HepG2 (cell line): ENCODE data around the gene ZNF8. TPM values are rescaled to one million over a fixed set of nuclear protein-coding genes. Genes with fewer than 3 reads are reported as not detected.

Experiments used
- HNRNPK ChIP-seq: fragments of 200-400 bp; formaldehyde crosslinking; IDR thresholded peaks from 2 replicates; pipeline ENCODE4 v1.6.1; 2018; ENCODE audit warnings: low read length, low read depth, moderate library complexity, mild to moderate bottlenecking; ENCODE audit not compliant: poor library complexity, severe bottlenecking
- HNRNPL ChIP-seq: fragments of 200-400 bp; formaldehyde crosslinking; IDR thresholded peaks from 2 replicates; pipeline ENCODE4 v1.6.1; 2017; ENCODE audit warnings: mild to moderate bottlenecking, low read depth, low read length
- IKZF4 ChIP-seq: sonication (generic); formaldehyde crosslinking; IDR thresholded peaks from 2 replicates; pipeline ENCODE4 v1.5.1; 2020; ENCODE audit warnings: borderline replicate concordance, mild to moderate bottlenecking, low read depth, missing genetic modification reagents; ENCODE audit errors: not compliant biosample characterization
- KAT7 ChIP-seq: IDR thresholded peaks from 2 replicates; pipeline ENCODE4 v1.6.1; 2018; ENCODE audit warnings: borderline replicate concordance, missing compliant biosample characterization
- MAZ ChIP-seq, 2 experiments: sonication (generic) in 1 of 2; formaldehyde crosslinking in 1 of 2; IDR thresholded peaks; 2 replicates each; pipeline versions ENCODE4 v1.5.0 to v1.6.1; 2012 to 2020; ENCODE audit warnings: low read depth in 2 of 2, mild to moderate bottlenecking in 2 of 2, borderline replicate concordance in 1 of 2, improper control_type of control experiment in 1 of 2, low read length in 1 of 2, missing genetic modification reagents in 1 of 2, moderate library complexity in 1 of 2
- MIXL1 ChIP-seq: IDR thresholded peaks from 2 replicates; pipeline ENCODE4 v1.6.1; 2016
- PCBP1 ChIP-seq: fragments of 200-400 bp; formaldehyde crosslinking; IDR thresholded peaks from 2 replicates; pipeline ENCODE4 v1.6.1; 2017; ENCODE audit warnings: mild to moderate bottlenecking, low read depth, low read length, borderline replicate concordance
- POLR2G ChIP-seq: fragments of 200-400 bp; formaldehyde crosslinking; IDR thresholded peaks from 2 replicates; pipeline ENCODE4 v1.6.1; 2018; ENCODE audit warnings: mild to moderate bottlenecking, low read depth, low read length, moderate library complexity
- SNAI1 ChIP-seq: sonication (generic); formaldehyde crosslinking; IDR thresholded peaks from 2 replicates; pipeline ENCODE4 v1.5.0; 2020; ENCODE audit warnings: mild to moderate bottlenecking, missing genetic modification reagents, borderline replicate concordance
- TARDBP ChIP-seq: sonication (generic); formaldehyde crosslinking; IDR thresholded peaks from 2 replicates; pipeline ENCODE4 v1.8.0; 2022; ENCODE audit warnings: mild to moderate bottlenecking, missing genetic modification reagents
- TCF7 ChIP-seq: sonication (generic); IDR thresholded peaks from 2 replicates; pipeline ENCODE4 v1.6.1; 2016; ENCODE audit warnings: antibody characterized with exemption, low read depth
- ZFP1 ChIP-seq: IDR thresholded peaks from 2 replicates; pipeline ENCODE4 v1.6.1; 2016
- ZNF747 ChIP-seq: sonication (generic); formaldehyde crosslinking; IDR thresholded peaks from 2 replicates; pipeline ENCODE4 v1.8.1; 2023; ENCODE audit warnings: missing genetic modification reagents, mild to moderate bottlenecking, borderline replicate concordance
- ZNF782 ChIP-seq: sonication (generic); formaldehyde crosslinking; IDR thresholded peaks from 2 replicates; pipeline ENCODE4 v1.4.0; 2020; ENCODE audit warnings: missing genetic modification reagents, mild to moderate bottlenecking, borderline replicate concordance
- ZNF839 ChIP-seq: sonication (generic); formaldehyde crosslinking; IDR thresholded peaks from 2 replicates; pipeline ENCODE4 v1.4.0; 2020; ENCODE audit warnings: missing genetic modification reagents, mild to moderate bottlenecking, borderline replicate concordance
- polyA plus RNA-seq, 8 experiments: library from polyadenylated mRNA; depleted of rRNA in 3 of 8; stranded (reverse) in 7 of 8; unstranded in 1 of 8; fragments of >200 nt; fragmentation: Illumina TruSeq in 4 of 8; extraction: Trizol in 4 of 8; gene quantifications; 2 replicates each; pipeline versions ENCODE4 v1.2.1 to v1.2.3, GENCODE V29; 2011 to 2016; ENCODE audit warnings: low read depth in 4 of 8, missing spikeins in 1 of 8, mixed read lengths in 1 of 8; ENCODE audit not compliant: insufficient read depth in 1 of 8
- total RNA-seq, 5 experiments: library from RNA; depleted of rRNA; stranded (reverse); fragments of >200 nt; fragmentation: Illumina TruSeq; extraction: Trizol; gene quantifications; 2 replicates each; pipeline ENCODE4 v1.2.3, GENCODE V29; 2016; ENCODE audit warnings: low read depth in 1 of 5
- TF ChIP-seq, protein P1 (sequence below): IDR thresholded peaks from 2 replicates; pipeline ENCODE4 v1.6.1; 2016
- TF ChIP-seq, protein P2 (sequence below): sonication (generic); formaldehyde crosslinking; IDR thresholded peaks from 2 replicates; pipeline ENCODE4 v1.5.1; 2020; ENCODE audit warnings: mild to moderate bottlenecking, missing genetic modification reagents, borderline replicate concordance
- TF ChIP-seq, protein P3 (sequence below): sonication (generic); formaldehyde crosslinking; IDR thresholded peaks from 2 replicates; pipeline ENCODE4 v1.8.1; 2023; ENCODE audit warnings: missing genetic modification reagents, inconsistent platforms, borderline replicate concordance

ZNF8 gene
- total and polyA plus RNA-seq, 2 of the 13 experiments (the other 11 are each of a cell fraction or from before 2014, with no cell fraction given): 3.1 to 3.3 TPM

DNA sequence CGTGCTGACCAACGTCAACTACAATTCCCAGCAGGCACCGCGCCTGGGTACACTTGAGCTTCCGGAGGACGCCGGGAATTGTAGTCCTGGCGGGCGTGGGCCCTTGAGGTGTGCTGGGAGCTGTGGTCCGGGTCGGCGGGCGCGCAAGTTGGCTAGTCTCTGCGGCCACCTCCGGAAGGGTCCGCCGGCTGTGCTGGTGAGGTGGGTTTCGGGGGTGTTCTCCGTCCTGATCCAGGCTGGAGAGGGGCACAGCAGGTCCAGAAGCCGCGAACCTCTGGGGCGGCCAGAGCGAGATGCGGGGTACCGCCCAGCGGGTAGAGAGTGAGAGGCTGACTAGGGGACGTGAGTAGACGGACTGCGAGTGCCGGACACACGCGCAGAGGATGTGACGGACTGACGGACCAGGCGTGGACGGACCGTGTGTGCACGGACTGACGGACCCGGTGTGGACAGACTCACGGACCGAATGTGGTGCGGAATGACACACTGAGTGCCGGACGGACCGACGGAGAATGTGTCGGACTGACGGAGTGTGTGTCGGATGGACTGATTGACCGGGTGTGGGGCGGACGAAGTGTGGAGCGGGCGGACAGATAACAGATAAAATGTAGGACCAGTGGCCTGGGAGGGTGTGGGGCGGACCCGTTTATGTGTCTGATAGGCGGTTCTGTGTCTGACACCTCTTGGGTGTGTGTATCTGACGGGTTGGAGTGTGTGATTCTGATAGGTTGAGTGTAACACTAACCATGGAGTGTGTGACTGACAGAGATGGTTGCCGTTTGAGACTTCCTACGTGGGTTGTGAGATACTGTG, 48.4 kb downstream of the ZNF8 start, which contains the start of gene ZSCAN22 (continued):
- TF ChIP-seq, protein P1, sequence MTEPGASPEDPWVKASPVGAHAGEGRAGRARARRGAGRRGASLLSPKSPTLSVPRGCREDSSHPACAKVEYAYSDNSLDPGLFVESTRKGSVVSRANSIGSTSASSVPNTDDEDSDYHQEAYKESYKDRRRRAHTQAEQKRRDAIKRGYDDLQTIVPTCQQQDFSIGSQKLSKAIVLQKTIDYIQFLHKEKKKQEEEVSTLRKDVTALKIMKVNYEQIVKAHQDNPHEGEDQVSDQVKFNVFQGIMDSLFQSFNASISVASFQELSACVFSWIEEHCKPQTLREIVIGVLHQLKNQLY (CRISPR knock-in tag): peak; percentile 17; the same call in 1 of the 2 replicates
- TF ChIP-seq KAT7 (CRISPR knock-in tag): peak; percentile 69; the same call in 1 of the 2 replicates
- peak; percentile 39; the same call in 1 of the 2 replicates for TF ChIP-seq HNRNPL
- TF ChIP-seq MIXL1 (CRISPR knock-in tag): peak; percentile 40; the same call in 1 of the 2 replicates
- peak; percentile 87 for TF ChIP-seq POLR2G
- peak; percentile 88; the same call in 1 of the 2 replicates for TF ChIP-seq ZNF782 (CRISPR knock-in tag)
- TF ChIP-seq MAZ (IDR thresholded peaks at IDR 0.05; ENCODE audit: borderline replicate concordance, low read depth, low read length): no peak; the same call in 1 of the 2 replicates
- peak; percentile 81; the same call in 1 of the 2 replicates for TF ChIP-seq MAZ (CRISPR knock-in tag; IDR thresholded peaks at IDR 0.05; ENCODE audit: low read depth)
- TF ChIP-seq IKZF4 (CRISPR knock-in tag): peak; percentile 46
- 0 out of 2 replicates have a peak, but pooled peaks have one; percentile 80 for TF ChIP-seq PCBP1
- TF ChIP-seq ZFP1 (CRISPR knock-in tag): no peak
- TF ChIP-seq TCF7: no peak; the same call in 1 of the 2 replicates
- TF ChIP-seq, protein P2, sequence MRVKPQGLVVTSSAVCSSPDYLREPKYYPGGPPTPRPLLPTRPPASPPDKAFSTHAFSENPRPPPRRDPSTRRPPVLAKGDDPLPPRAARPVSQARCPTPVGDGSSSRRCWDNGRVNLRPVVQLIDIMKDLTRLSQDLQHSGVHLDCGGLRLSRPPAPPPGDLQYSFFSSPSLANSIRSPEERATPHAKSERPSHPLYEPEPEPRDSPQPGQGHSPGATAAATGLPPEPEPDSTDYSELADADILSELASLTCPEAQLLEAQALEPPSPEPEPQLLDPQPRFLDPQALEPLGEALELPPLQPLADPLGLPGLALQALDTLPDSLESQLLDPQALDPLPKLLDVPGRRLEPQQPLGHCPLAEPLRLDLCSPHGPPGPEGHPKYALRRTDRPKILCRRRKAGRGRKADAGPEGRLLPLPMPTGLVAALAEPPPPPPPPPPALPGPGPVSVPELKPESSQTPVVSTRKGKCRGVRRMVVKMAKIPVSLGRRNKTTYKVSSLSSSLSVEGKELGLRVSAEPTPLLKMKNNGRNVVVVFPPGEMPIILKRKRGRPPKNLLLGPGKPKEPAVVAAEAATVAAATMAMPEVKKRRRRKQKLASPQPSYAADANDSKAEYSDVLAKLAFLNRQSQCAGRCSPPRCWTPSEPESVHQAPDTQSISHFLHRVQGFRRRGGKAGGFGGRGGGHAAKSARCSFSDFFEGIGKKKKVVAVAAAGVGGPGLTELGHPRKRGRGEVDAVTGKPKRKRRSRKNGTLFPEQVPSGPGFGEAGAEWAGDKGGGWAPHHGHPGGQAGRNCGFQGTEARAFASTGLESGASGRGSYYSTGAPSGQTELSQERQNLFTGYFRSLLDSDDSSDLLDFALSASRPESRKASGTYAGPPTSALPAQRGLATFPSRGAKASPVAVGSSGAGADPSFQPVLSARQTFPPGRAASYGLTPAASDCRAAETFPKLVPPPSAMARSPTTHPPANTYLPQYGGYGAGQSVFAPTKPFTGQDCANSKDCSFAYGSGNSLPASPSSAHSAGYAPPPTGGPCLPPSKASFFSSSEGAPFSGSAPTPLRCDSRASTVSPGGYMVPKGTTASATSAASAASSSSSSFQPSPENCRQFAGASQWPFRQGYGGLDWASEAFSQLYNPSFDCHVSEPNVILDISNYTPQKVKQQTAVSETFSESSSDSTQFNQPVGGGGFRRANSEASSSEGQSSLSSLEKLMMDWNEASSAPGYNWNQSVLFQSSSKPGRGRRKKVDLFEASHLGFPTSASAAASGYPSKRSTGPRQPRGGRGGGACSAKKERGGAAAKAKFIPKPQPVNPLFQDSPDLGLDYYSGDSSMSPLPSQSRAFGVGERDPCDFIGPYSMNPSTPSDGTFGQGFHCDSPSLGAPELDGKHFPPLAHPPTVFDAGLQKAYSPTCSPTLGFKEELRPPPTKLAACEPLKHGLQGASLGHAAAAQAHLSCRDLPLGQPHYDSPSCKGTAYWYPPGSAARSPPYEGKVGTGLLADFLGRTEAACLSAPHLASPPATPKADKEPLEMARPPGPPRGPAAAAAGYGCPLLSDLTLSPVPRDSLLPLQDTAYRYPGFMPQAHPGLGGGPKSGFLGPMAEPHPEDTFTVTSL (CRISPR knock-in tag): no peak
- peak; percentile 82; the same call in 1 of the 2 replicates for TF ChIP-seq ZNF747 (CRISPR knock-in tag)
- TF ChIP-seq SNAI1 (CRISPR knock-in tag): no peak
- TF ChIP-seq HNRNPK: no peak
- TF ChIP-seq, protein P3, sequence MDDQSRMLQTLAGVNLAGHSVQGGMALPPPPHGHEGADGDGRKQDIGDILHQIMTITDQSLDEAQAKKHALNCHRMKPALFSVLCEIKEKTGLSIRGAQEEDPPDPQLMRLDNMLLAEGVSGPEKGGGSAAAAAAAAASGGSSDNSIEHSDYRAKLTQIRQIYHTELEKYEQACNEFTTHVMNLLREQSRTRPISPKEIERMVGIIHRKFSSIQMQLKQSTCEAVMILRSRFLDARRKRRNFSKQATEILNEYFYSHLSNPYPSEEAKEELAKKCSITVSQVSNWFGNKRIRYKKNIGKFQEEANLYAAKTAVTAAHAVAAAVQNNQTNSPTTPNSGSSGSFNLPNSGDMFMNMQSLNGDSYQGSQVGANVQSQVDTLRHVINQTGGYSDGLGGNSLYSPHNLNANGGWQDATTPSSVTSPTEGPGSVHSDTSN (CRISPR knock-in tag): no peak
- TF ChIP-seq ZNF839 (CRISPR knock-in tag): peak; percentile 7; the same call in 1 of the 2 replicates
- TF ChIP-seq TARDBP (CRISPR knock-in tag): peak; percentile 82
